GM12878 (cell line): ENCODE measurements around the gene PDIK1L. TPM values are rescaled to one million over a fixed set of nuclear protein-coding genes. Genes with fewer than 3 reads are reported as not detected.

Experiments used
- ATAC-seq: fragments of 200-7000 bp; cut with Tn5 transposase; 3 replicates; pipeline ENCODE4 v1.9.1; 2020; ENCODE audit warnings: mild to moderate bottlenecking, moderate library complexity
- BruUV-seq: library from RNA; stranded (reverse); fragments of 400-500 nt; replicated peaks from 2 replicates; lab custom pipeline; 2021; lab: Mats Ljungman, UMichigan
- CTCF ChIA-PET: fragments of 300-600 bp; sonication (Branson Sonifier 250); formaldehyde crosslinking; extraction: SDS; loops from one replicate; lab custom pipeline; 2021; ENCODE audit warnings: inconsistent platforms; lab: Yijun Ruan, JAX
- POLR2A ChIA-PET: fragments of 350-600 bp; formaldehyde crosslinking; extraction: SDS; loops from one replicate; lab custom pipeline; 2021; ENCODE audit warnings: inconsistent platforms; lab: Charles Lee
- RAD21 ChIA-PET: fragments of 300-600 bp; sonication (Branson Sonifier 250); formaldehyde crosslinking; loops from one replicate; lab custom pipeline; 2023; ENCODE audit warnings: antibody characterized with exemption; ENCODE audit not compliant: unreplicated experiment; lab: Charles Lee
- SMC1A ChIA-PET: fragments of 300-600 bp; sonication (Branson Sonifier 250); formaldehyde crosslinking; loops from one replicate; lab custom pipeline; 2023; ENCODE audit not compliant: unreplicated experiment, uncharacterized antibody; lab: Charles Lee
- DNase-seq: peaks from one replicate; pipeline ENCODE4 v3.0.0-alpha.2; 2011; ENCODE audit warnings: low read depth, low spot score
- FAIRE-seq: peaks from 3 replicates; lab custom pipeline; 2011; peaks lifted over from hg19 to GRCh38; lab: Jason Lieb, UNC
- H2AFZ ChIP-seq: 2 replicates; pipeline ENCODE4 v1.6.0; 2011; ENCODE audit warnings: low read depth, low read length, control low read depth; ENCODE audit not compliant: control insufficient read depth
- H3K27ac ChIP-seq: 2 replicates; pipeline ENCODE4 v1.5.1; 2011; ENCODE audit warnings: control low read depth; ENCODE audit not compliant: control insufficient read depth, insufficient read depth
- H3K27me3 ChIP-seq, 2 experiments: replicated peaks in 1 of 2; 2 replicates each; pipeline versions ENCODE4 v1.6.0 to v1.6.1; 2011; ENCODE audit warnings: low read length in 1 of 2; ENCODE audit not compliant: control insufficient read depth in 2 of 2, insufficient read depth in 2 of 2
- H3K36me3 ChIP-seq, 2 experiments: 2 replicates each; pipeline ENCODE4 v1.5.1; 2011; ENCODE audit warnings: low read length in 1 of 2; ENCODE audit not compliant: control insufficient read depth in 2 of 2, insufficient read depth in 2 of 2
- H3K4me1 ChIP-seq: 2 replicates; pipeline ENCODE4 v1.6.1; 2011; ENCODE audit warnings: mild to moderate bottlenecking, low read length, moderate library complexity, mixed read lengths; ENCODE audit not compliant: control insufficient read depth, insufficient read depth
- H3K4me2 ChIP-seq: 2 replicates; pipeline ENCODE4 v1.6.0; 2011; ENCODE audit warnings: control low read depth; ENCODE audit not compliant: control insufficient read depth, insufficient read depth
- H3K4me3 ChIP-seq: fragments of 200-600 bp; sonication (generic); 2 replicates; pipeline ENCODE4 v1.5.1; 2016
- H3K79me2 ChIP-seq: 2 replicates; pipeline ENCODE4 v1.6.0; 2011; ENCODE audit warnings: low read length; ENCODE audit not compliant: control insufficient read depth, insufficient read depth
- H3K9ac ChIP-seq: 2 replicates; pipeline ENCODE4 v1.8.0; 2011; ENCODE audit warnings: low read length, control low read depth, mixed read lengths; ENCODE audit not compliant: control insufficient read depth, insufficient read depth
- H3K9me3 ChIP-seq: replicated peaks from 3 replicates; pipeline ENCODE4 v1.5.1; 2011; ENCODE audit warnings: mild to moderate bottlenecking, low read length; ENCODE audit not compliant: control insufficient read depth, insufficient read depth
- H4K20me1 ChIP-seq: 2 replicates; pipeline ENCODE4 v1.6.0; 2011; ENCODE audit not compliant: control insufficient read depth, insufficient read depth
- BRCA1 ChIP-seq: IDR thresholded peaks from 2 replicates; pipeline ENCODE4 v1.6.1; 2011; ENCODE audit warnings: low read depth, low read length, improper control_type of control experiment
- CBX3 ChIP-seq: fragments of 200-600 bp; sonication (generic); IDR thresholded peaks from 2 replicates; pipeline ENCODE4 v1.6.1; 2016; ENCODE audit warnings: low read depth, borderline replicate concordance
- CHD4 ChIP-seq: fragments of 200-600 bp; sonication (generic); IDR thresholded peaks from 2 replicates; pipeline ENCODE4 v1.6.1; 2016; ENCODE audit warnings: mild to moderate bottlenecking
- JUNB ChIP-seq: IDR thresholded peaks from 2 replicates; pipeline ENCODE4 v1.6.1; 2016; ENCODE audit warnings: antibody characterized with exemption, mild to moderate bottlenecking
- PAX8 ChIP-seq: fragments of 450-650 bp; IDR thresholded peaks from 2 replicates; pipeline ENCODE4 v1.6.1; 2017; ENCODE audit warnings: mild to moderate bottlenecking, moderate library complexity
- SRF ChIP-seq, 2 experiments: IDR thresholded peaks; 2 replicates each; pipeline ENCODE4 v1.6.1; 2011; ENCODE audit warnings: low read depth in 2 of 2, low read length in 2 of 2, mild to moderate bottlenecking in 1 of 2, moderate library complexity in 1 of 2
- STAT1 ChIP-seq: fragments of 450-650 bp; conservative IDR thresholded peaks from 2 replicates; pipeline ENCODE4 v1.6.1; 2014; ENCODE audit warnings: antibody characterized with exemption, mild to moderate bottlenecking
- ZNF24 ChIP-seq: fragments of 450-650 bp; IDR thresholded peaks from 2 replicates; pipeline ENCODE4 v1.6.1; 2017; ENCODE audit warnings: antibody characterized with exemption, mild to moderate bottlenecking
- ZNF622 ChIP-seq: fragments of 450-650 bp; IDR thresholded peaks from 2 replicates; pipeline ENCODE4 v1.6.1; 2017; ENCODE audit warnings: mild to moderate bottlenecking, inconsistent platforms
- WGBS: methylation state at CpG from one replicate; pipeline ENCODE4 v1.1.6; 2016; ENCODE audit warnings: low lambda C conversion rate; ENCODE audit not compliant: insufficient replicate concordance, insufficient coverage; ENCODE audit errors: missing lambda C conversion rate; 5-methylcytosine and 5-hydroxymethylcytosine counted together
- in situ Hi-C: fragments of 300-500 bp; cut with MboI; formaldehyde crosslinking; loops from 9 replicates; pipeline ENCODE4 v1.14.3; 2018; ENCODE audit warnings: mixed read lengths
- intact Hi-C: fragments of 100-400 bp; cut with micrococcal nuclease; formaldehyde crosslinking; loops from one replicate; pipeline ENCODE4 v1.14.2; 2022; ENCODE audit not compliant: unreplicated experiment
- polyA plus RNA-seq, 11 experiments: library from polyadenylated mRNA; depleted of rRNA in 4 of 11; unstranded in 6 of 11; stranded (reverse) in 5 of 11; fragments of >200 nt; fragmentation: Nextera tagmentation in 4 of 11; fragmentation: Illumina TruSeq in 1 of 11; extraction: Ambion mirVana in 4 of 11; extraction: Trizol in 1 of 11; gene quantifications; 1 replicate in 1 of 11; 2 replicates in 10 of 11; pipeline versions ENCODE4 v1.2.1 to v1.2.3, GENCODE V29; 2011 to 2016; ENCODE audit warnings: inconsistent platforms in 2 of 11, missing spikeins in 2 of 11, low read depth in 1 of 11
- total RNA-seq, 4 experiments: library from RNA; depleted of rRNA in 3 of 4; stranded (reverse); fragments of >200 nt in 3 of 4; fragmentation: Illumina TruSeq in 1 of 4; extraction: Trizol in 1 of 4; gene quantifications; 2 replicates each; pipeline versions ENCODE4 v1.2.1 to v1.2.3, GENCODE V29; 2013 to 2021
- TF ChIP-seq, protein P1 (sequence below): fragments of 450-650 bp; IDR thresholded peaks from 2 replicates; pipeline ENCODE4 v1.6.1; 2016; ENCODE audit warnings: mild to moderate bottlenecking
- TF ChIP-seq, protein P2 (sequence below): fragments of 450-650 bp; IDR thresholded peaks from 2 replicates; pipeline ENCODE4 v1.6.1; 2017; ENCODE audit warnings: mild to moderate bottlenecking, moderate library complexity
- TF ChIP-seq, protein P3 (sequence below): fragments of 150-350 bp; IDR thresholded peaks from 2 replicates; pipeline ENCODE4 v1.6.1; 2014; ENCODE audit warnings: mild to moderate bottlenecking, low read depth, low read length
- TF ChIP-seq, protein P4 (sequence below): fragments of 450-650 bp; IDR thresholded peaks from 2 replicates; pipeline ENCODE4 v1.6.1; 2017; ENCODE audit warnings: mild to moderate bottlenecking, low read depth, inconsistent platforms; ENCODE audit not compliant: poor library complexity, severe bottlenecking
- TF ChIP-seq, protein P5 (sequence below): IDR thresholded peaks from 2 replicates; pipeline ENCODE4 v1.6.1; 2012; ENCODE audit warnings: low read length, inconsistent platforms

Gene PDIK1L
- total and polyA plus RNA-seq, 10 of the 15 experiments (the other 5 are each of a cell fraction or from before 2014, with no cell fraction given) = 4.0 to 15.9 (median 10.5) TPM

DNA sequence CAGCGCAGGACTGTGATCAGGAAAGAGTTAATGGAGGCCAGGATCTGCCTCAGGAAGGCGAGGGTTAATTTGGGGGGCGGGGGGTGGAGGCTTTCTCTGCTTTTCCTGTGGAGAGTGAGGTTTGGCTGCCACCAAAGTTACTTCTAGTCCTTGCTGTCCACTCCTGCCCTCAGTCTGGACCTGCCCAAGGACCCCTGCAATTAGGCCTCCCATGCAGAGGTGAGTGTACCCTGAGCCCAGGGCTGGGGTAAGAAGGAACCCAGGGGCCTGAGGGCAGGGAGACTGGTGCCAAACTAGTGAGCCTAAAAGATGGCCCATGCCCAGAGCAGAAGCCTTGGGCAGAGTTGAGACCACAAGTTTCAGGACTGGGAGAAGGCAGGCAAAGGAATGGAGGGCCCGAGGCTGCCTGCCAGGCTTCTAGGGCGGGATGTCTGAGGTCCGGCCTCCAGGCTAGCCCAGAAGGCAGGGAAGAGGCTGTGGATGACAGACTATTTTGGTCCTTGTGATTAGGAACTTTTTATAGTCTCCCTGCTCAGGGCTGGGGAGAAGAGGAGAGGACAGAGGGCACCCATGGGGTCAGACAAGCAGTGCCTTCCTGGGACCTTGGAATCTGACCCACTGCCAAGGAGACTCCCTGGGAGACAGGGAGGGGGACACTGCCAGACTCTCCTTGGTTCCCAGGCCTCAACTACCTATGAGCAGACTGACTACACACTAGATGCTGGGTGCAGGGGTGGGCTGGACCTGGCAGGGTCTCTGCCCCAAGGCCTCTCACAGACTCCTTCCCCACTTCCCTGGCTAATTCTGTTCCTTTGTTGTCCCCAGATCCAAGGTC is 47.5 kb downstream of the PDIK1L start, which contains the start of gene FAM110D:
Gene FAM110D, plus strand, starts transcription at position 172 of the 835 bp plus-strand sequence. CDS start 2,213 bp downstream, outside the sequence.
- Histone ChIP-seq H3K4me2 (no peak within 1 kb of the TSS), H4K20me1 (no peaks in the 10 kb centered on the region), H3K9me3 (no peaks in the 10 kb centered on the region; the same call in 2 of the 3 replicates)
- DNase-seq (no peak), ATAC-seq (no peak)
- in situ Hi-C loops = no loop called here
- TF ChIP-seq CHD4 = no peak
- TF ChIP-seq, protein P1, sequence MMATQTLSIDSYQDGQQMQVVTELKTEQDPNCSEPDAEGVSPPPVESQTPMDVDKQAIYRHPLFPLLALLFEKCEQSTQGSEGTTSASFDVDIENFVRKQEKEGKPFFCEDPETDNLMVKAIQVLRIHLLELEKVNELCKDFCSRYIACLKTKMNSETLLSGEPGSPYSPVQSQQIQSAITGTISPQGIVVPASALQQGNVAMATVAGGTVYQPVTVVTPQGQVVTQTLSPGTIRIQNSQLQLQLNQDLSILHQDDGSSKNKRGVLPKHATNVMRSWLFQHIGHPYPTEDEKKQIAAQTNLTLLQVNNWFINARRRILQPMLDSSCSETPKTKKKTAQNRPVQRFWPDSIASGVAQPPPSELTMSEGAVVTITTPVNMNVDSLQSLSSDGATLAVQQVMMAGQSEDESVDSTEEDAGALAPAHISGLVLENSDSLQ = no peak
- no peak for TF ChIP-seq CBX3
- no peak for TF ChIP-seq PAX8
- no peak for TF ChIP-seq ZNF24
- TF ChIP-seq, protein P2, sequence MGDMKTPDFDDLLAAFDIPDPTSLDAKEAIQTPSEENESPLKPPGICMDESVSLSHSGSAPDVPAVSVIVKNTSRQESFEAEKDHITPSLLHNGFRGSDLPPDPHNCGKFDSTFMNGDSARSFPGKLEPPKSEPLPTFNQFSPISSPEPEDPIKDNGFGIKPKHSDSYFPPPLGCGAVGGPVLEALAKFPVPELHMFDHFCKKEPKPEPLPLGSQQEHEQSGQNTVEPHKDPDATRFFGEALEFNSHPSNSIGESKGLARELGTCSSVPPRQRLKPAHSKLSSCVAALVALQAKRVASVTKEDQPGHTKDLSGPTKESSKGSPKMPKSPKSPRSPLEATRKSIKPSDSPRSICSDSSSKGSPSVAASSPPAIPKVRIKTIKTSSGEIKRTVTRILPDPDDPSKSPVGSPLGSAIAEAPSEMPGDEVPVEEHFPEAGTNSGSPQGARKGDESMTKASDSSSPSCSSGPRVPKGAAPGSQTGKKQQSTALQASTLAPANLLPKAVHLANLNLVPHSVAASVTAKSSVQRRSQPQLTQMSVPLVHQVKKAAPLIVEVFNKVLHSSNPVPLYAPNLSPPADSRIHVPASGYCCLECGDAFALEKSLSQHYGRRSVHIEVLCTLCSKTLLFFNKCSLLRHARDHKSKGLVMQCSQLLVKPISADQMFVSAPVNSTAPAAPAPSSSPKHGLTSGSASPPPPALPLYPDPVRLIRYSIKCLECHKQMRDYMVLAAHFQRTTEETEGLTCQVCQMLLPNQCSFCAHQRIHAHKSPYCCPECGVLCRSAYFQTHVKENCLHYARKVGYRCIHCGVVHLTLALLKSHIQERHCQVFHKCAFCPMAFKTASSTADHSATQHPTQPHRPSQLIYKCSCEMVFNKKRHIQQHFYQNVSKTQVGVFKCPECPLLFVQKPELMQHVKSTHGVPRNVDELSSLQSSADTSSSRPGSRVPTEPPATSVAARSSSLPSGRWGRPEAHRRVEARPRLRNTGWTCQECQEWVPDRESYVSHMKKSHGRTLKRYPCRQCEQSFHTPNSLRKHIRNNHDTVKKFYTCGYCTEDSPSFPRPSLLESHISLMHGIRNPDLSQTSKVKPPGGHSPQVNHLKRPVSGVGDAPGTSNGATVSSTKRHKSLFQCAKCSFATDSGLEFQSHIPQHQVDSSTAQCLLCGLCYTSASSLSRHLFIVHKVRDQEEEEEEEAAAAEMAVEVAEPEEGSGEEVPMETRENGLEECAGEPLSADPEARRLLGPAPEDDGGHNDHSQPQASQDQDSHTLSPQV = no peak
- TF ChIP-seq, protein P3, sequence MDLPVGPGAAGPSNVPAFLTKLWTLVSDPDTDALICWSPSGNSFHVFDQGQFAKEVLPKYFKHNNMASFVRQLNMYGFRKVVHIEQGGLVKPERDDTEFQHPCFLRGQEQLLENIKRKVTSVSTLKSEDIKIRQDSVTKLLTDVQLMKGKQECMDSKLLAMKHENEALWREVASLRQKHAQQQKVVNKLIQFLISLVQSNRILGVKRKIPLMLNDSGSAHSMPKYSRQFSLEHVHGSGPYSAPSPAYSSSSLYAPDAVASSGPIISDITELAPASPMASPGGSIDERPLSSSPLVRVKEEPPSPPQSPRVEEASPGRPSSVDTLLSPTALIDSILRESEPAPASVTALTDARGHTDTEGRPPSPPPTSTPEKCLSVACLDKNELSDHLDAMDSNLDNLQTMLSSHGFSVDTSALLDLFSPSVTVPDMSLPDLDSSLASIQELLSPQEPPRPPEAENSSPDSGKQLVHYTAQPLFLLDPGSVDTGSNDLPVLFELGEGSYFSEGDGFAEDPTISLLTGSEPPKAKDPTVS = no peak
- TF ChIP-seq, protein P4, sequence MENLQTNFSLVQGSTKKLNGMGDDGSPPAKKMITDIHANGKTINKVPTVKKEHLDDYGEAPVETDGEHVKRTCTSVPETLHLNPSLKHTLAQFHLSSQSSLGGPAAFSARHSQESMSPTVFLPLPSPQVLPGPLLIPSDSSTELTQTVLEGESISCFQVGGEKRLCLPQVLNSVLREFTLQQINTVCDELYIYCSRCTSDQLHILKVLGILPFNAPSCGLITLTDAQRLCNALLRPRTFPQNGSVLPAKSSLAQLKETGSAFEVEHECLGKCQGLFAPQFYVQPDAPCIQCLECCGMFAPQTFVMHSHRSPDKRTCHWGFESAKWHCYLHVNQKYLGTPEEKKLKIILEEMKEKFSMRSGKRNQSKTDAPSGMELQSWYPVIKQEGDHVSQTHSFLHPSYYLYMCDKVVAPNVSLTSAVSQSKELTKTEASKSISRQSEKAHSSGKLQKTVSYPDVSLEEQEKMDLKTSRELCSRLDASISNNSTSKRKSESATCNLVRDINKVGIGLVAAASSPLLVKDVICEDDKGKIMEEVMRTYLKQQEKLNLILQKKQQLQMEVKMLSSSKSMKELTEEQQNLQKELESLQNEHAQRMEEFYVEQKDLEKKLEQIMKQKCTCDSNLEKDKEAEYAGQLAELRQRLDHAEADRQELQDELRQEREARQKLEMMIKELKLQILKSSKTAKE = no peak
- no peak for TF ChIP-seq SRF (IDR thresholded peaks at IDR 0.05; ENCODE audit: low read depth in 2 of 2, low read length in 2 of 2)
- TF ChIP-seq ZNF622 = no peak
- TF ChIP-seq, protein P5, sequence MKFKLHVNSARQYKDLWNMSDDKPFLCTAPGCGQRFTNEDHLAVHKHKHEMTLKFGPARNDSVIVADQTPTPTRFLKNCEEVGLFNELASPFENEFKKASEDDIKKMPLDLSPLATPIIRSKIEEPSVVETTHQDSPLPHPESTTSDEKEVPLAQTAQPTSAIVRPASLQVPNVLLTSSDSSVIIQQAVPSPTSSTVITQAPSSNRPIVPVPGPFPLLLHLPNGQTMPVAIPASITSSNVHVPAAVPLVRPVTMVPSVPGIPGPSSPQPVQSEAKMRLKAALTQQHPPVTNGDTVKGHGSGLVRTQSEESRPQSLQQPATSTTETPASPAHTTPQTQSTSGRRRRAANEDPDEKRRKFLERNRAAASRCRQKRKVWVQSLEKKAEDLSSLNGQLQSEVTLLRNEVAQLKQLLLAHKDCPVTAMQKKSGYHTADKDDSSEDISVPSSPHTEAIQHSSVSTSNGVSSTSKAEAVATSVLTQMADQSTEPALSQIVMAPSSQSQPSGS = no peak
- no peak for TF ChIP-seq BRCA1
- TF ChIP-seq STAT1 = no peak
- no peak for TF ChIP-seq JUNB
- TF ChIP-seq, all 136 proteins: peak for 0
- 6% methylated on average over 6 of the region's 6 CpGs for WGBS
- no peak within 1 kb of the TSS for H3K4me3 ChIP-seq
- no peaks in the 10 kb centered on the region for H3K4me1 ChIP-seq
- FAIRE-seq = no peak
- no peaks in the 10 kb centered on the region for H3K79me2 ChIP-seq
- no peaks in the 10 kb centered on the region for H3K36me3 ChIP-seq
- no peak within 1 kb of the TSS for H3K27ac ChIP-seq
- ChIA-PET CTCF (no interaction called here), RAD21 (no interaction called here), SMC1A (no interaction called here), POLR2A (no interaction called here)
- peaks cover 5 to 22% of the 10 kb centered on the region in 2 experiments for H3K27me3 ChIP-seq
- no peak within 1 kb of the TSS for H3K9ac ChIP-seq
- BruUV-seq = no TSS peak
- intact Hi-C loops = no loop called here
- H2AFZ ChIP-seq = no peak within 1 kb of the TSS
